Heart right ventricle (tissue), 16 donors: ENCODE data around the gene CORO1C. TPM values are rescaled to one million over a fixed set of nuclear protein-coding genes. Genes with fewer than 3 reads are reported as not detected.

Experiments
- ATAC-seq, 8 donors: fragments of 200-7000 bp; cut with Tn5 transposase; one replicate each; pipeline ENCODE4 v1.9.1; 2020; ENCODE audit warnings: mild to moderate bottlenecking in 8 of 8, moderate library complexity in 8 of 8, moderate number of reproducible peaks in 1 of 8
- DNase-seq, 2 donors: peaks; one replicate each; pipeline ENCODE4 v3.0.0-alpha.2; 2020
- H3K27ac ChIP-seq, 10 donors: fragments of 200-600 bp; sonication (generic) in 2 of 10; one replicate each; pipeline versions ENCODE4 v1.5.0 to v1.8.0; 2020 to 2022; ENCODE audit warnings: mild to moderate bottlenecking in 3 of 10
- H3K27me3 ChIP-seq, 7 donors: fragments of 200-600 bp; one replicate each; pipeline ENCODE4 v1.8.0; 2021 to 2022; ENCODE audit warnings: mild to moderate bottlenecking in 2 of 7
- H3K36me3 ChIP-seq, 9 donors: fragments of 200-600 bp; sonication (generic) in 1 of 9; one replicate each; pipeline versions ENCODE4 v1.5.0 to v1.8.0; 2020 to 2022; ENCODE audit warnings: mild to moderate bottlenecking in 2 of 9
- H3K4me1 ChIP-seq, 9 donors: fragments of 200-600 bp; sonication (generic) in 1 of 9; one replicate each; pipeline versions ENCODE4 v1.5.0 to v1.8.0; 2020 to 2022; ENCODE audit warnings: mild to moderate bottlenecking in 4 of 9
- H3K4me3 ChIP-seq, 10 donors: fragments of 200-600 bp; sonication (generic) in 2 of 10; one replicate each; pipeline versions ENCODE4 v1.5.0 to v1.8.0; 2020 to 2022; ENCODE audit warnings: mild to moderate bottlenecking in 7 of 10, moderate library complexity in 2 of 10
- H3K9me3 ChIP-seq, 11 donors: fragments of 200-600 bp in 10 of 11; sonication (generic) in 2 of 11; one replicate each; pipeline versions ENCODE4 v1.5.0 to v1.8.0; 2013 to 2022; ENCODE audit warnings: mild to moderate bottlenecking in 2 of 11, control low read depth in 1 of 11, moderate library complexity in 1 of 11
- CTCF ChIP-seq, 9 donors: fragments of 200-600 bp; sonication (generic) in 2 of 9; IDR thresholded peaks; one replicate each; pipeline versions ENCODE4 v1.5.0 to v1.8.0; 2021 to 2022; ENCODE audit warnings: antibody characterized with exemption in 9 of 9, mild to moderate bottlenecking in 5 of 9, moderate library complexity in 1 of 9
- WGBS, 2 donors: extraction: QIAGEN DNeasy Blood & Tissue Kit; methylation state at CpG; one replicate each; pipeline ENCODE4 v1.1.7; 2013; ENCODE audit warnings: inconsistent platforms in 1 of 2; 5-methylcytosine and 5-hydroxymethylcytosine counted together
- intact Hi-C, 10 donors: fragments of 100-400 bp; cut with DNase I; formaldehyde crosslinking; loops; one replicate each; pipeline versions ENCODE4 v1.11.1 to v1.14.2; 2022
- polyA plus RNA-seq, 2 donors: library from polyadenylated mRNA; stranded (reverse); fragments of 200-250 nt; gene quantifications; one replicate each; pipeline ENCODE4 v1.2.3, GENCODE V29; 2013
- total RNA-seq, 10 donors: library from RNA; stranded (reverse); fragmentation: NEBNext Ultra II Directional in 3 of 10; extraction: Animal tissue kit (Norgen Biotek cat#: 25700) in 3 of 10; gene quantifications; one replicate each; pipeline versions ENCODE4 v1.2.1 to v1.2.4, GENCODE V29; 2021 to 2023
- donor health status: Arrhythmogenic right ventricular cardiomyopathy.
- donor health status: ischemic (EF 13 %, LVEDD 7.1; RV severe dilation, severe dysfunction).
- donor health status: healthy with polysubstance abuse.
- donor health status: DM: no; HTN: yes; CAD: no.
- donor health status: DM: no; HTN: no; CAD: no.
- donor health status: ischemic (EF 25% LVEDD 6.9; RV normal size, moderate dysfunction).
- donor health status: ischemic (EF 25% LVEDD 5.7; RV mildly dilated, moderate dysfunction).
- donor health status: healthy.
- donor health status: DM: yes; HTN: yes; CAD: no.
- donor health status: Ischemic cardiomyopathy.
- donor health status: ischemic (EF 35%, LVEDD 5.7; RV mildly dilated, moderate dysfunction).
- donor health status: nonischemic (EF 11% LVEDD 7.7; RV severe dilation, severe dysfunction).
- donor health status: DM: yes; HTN: yes; CAD: no.
- donor health status: PGD.
- donor health status: ischemic (EF 29% LVEDD 5.4; RV normal size, mild dysfunction).
- donor health status: nonischemic (EF 23%, LVEDD 6.1; RV moderate dilation, normal function).

Gene CORO1C
- total and polyA plus RNA-seq, 12 donors = 25.5 to 88.6 (median 58.2) TPM

- TF ChIP-seq CTCF (IDR thresholded peaks at IDR 0.05) = no peak
- Histone ChIP-seq H3K9me3 (no peaks in the 10 kb centered on the region), H3K27ac (no peak overlapping the region), H3K4me1 (peaks cover 0 to 72% (median 19%) of the 10 kb centered on the region in 9 donors), H3K4me3 (no peak overlapping the region), H3K27me3 (no peaks in the 10 kb centered on the region), H3K36me3 (peaks cover 0 to 54% (median 0%) of the 10 kb centered on the region in 9 donors)
- 78 to 82% methylated on average over 3 of the region's 3 CpGs for WGBS, 2 donors
- no peak for DNase-seq
- intact Hi-C loops = no loop called here
- ATAC-seq = no peak
Measured at GRCh38 chr12:108625228-108625627, 106.1 kb downstream of the CORO1C start.

GRCh38 chr12:108623577-108623976 lies 107.7 kb downstream of the CORO1C start:
- 96 to 99% methylated on average over 8 of the region's 8 CpGs for WGBS, 2 donors
- no peak for DNase-seq
- intact Hi-C loops = no loop called here

GRCh38 chr12:108622921-108623514 lies 108.3 kb downstream of the CORO1C start:
- DNase-seq (no peak), ATAC-seq (peak in 2 of 8 donors; percentile 15 to 16)
- Histone ChIP-seq H3K9me3 (no peaks in the 10 kb centered on the region), H3K27me3 (no peaks in the 10 kb centered on the region), H3K36me3 (peaks cover 0 to 54% (median 0%) of the 10 kb centered on the region in 9 donors), H3K4me3 (no peak overlapping the region), H3K27ac (peak overlapping the region in 5 of 10 donors; percentile 47 to 73 (median 52)), H3K4me1 (peaks cover 0 to 59% (median 14%) of the 10 kb centered on the region in 9 donors)
- intact Hi-C loops = no loop called here
- WGBS, 2 donors = 69 to 76% methylated on average over 14 of the region's 14 CpGs
- no peak for TF ChIP-seq CTCF (IDR thresholded peaks at IDR 0.05)

More at GRCh38 chr12:108623577-108623976, 107.7 kb downstream of the CORO1C start:
- Histone ChIP-seq H3K9me3 (no peaks in the 10 kb centered on the region), H3K27me3 (no peaks in the 10 kb centered on the region), H3K4me3 (no peak overlapping the region), H3K27ac (no peak overlapping the region), H3K4me1 (peaks cover 0 to 59% (median 14%) of the 10 kb centered on the region in 9 donors), H3K36me3 (peaks cover 0 to 54% (median 0%) of the 10 kb centered on the region in 9 donors)
- no peak for ATAC-seq
- no peak for TF ChIP-seq CTCF (IDR thresholded peaks at IDR 0.05)

GRCh38 chr12:108622421-108622820 lies 108.9 kb downstream of the CORO1C start:
- WGBS, 2 donors = 45 to 60% methylated on average over 4 of the region's 4 CpGs
- DNase-seq = peak in 1 of 2 donors; percentile 65
- TF ChIP-seq CTCF (IDR thresholded peaks at IDR 0.05) = no peak
- H3K4me1 ChIP-seq = peaks cover 0 to 59% (median 14%) of the 10 kb centered on the region in 9 donors
- no peaks in the 10 kb centered on the region for H3K27me3 ChIP-seq
- peak overlapping the region in 7 of 10 donors; percentile 9 to 73 (median 57) for H3K27ac ChIP-seq
- H3K36me3 ChIP-seq = peaks cover 0 to 50% (median 0%) of the 10 kb centered on the region in 9 donors
- no peak overlapping the region for H3K4me3 ChIP-seq
- intact Hi-C loops = no loop called here
- no peaks in the 10 kb centered on the region for H3K9me3 ChIP-seq
- ATAC-seq = peak; percentile 57 to 85 (median 76)
